HG03457 (cell line): Measurements from ENCODE around the gene PFKL.

ENCODE experiments used
- ATAC-seq: cut with Tn5 transposase; IDR thresholded peaks from one replicate; pipeline ENCODE4 v1.9.1; 2021; ENCODE audit warnings: moderate number of reproducible peaks; ENCODE audit not compliant: unreplicated experiment

PFKL gene

GRCh38 chr21:44299458-44300261 is at the start of gene PFKL:
Gene PFKL (plus strand): TSS chr21:44300053. CDS start chr21:44300106, 53 bp downstream.
- peak; percentile 41 for ATAC-seq

GRCh38 chr21:44253832-44254710 is 45.8 kb upstream of the PFKL start:
- no peak for ATAC-seq

GRCh38 chr21:44255511-44255981 is 44.3 kb upstream of the PFKL start:
- ATAC-seq: no peak

GRCh38 chr21:44258056-44258725 is 41.7 kb upstream of the PFKL start:
- no peak for ATAC-seq

DNA sequence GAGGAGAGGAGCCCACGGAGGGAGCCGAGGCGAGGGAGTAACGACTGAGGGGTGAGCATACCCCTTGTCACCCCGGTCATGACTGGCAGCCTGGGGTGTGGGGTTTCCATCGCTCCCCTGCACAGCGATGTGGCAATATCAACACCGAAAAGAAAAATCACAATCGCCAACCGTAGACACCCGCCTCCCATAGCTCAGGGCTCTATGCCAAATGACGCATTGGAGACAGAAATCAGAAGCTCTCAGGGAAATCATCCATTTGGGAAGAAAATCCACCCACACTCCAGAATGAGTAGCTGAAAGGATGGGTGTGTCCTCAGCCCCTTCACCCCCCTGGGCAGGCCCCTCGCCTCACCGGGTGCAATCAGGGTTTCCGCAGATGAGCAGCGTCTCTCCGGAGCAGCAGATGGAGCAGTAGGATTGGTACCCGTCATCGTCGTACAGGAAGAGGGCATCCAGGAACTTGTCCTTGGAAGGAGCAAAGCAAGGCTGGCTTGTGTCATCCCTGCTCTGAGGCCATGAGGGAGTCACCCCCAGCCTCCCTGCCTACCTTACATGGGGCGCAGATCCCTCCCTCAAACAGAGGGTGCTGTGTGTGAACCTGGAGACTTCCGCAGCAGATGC is 40.7 kb upstream of the PFKL start:
- no peak for ATAC-seq

DNA sequence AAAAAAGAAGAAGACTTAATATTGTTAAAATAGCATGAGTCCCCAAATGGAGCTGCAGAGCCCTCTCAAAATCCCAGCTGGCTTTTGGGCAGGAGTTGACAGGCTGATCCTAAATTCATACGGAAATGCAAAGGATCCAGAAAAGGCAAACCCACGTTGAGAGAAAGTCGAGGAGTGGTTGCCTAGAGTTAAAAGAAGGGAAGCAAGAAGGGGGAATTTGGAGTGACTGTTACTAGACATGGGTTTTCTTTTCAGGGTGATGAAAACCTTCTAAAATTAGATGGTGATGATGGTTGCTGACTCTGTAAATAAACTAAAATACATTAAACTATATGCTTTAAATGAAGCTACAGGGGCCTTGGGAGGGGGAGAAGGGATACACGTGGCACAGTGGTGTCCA is 39.8 kb upstream of the PFKL start:
- no peak for ATAC-seq

DNA sequence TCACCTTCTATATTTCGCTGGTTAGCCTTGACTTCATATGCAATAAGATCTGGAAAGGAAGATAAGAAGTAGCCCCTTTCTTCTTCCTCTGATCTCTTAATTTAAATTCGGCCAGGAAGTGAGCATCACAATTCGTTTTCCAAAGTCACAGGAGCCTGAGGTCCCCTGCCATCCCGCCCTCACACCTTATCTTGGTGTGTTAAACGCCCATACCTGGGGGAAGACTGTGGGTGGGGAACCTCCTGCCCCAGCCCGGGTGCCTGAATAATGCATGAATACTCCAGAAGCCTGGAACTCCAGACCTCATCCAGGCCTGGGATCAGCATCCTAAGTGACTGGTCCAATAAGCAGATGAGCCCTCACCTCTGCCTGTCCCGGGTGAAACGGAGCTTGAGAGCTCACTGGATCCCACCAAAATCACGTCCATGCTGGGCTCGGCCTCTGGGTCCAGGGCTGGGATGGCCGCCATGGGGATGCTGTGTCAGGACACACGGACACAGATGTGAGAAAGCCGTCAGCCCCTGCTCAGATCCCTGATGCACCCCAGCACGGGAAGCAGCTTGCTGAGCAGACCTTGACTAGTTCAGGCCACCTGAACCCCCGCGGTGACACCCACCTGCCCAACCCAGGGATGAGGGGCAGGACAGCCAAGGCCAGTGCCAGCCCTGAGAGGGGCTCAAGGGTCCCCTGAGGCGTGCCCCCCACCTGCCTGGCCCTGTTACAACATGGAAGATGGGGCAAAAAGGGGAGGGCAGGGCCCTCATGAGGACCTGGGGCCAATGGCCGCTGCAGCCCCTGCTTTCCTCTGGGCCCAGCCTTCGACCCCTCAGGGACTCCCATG is 38.8 kb upstream of the PFKL start:
- no peak for ATAC-seq

DNA sequence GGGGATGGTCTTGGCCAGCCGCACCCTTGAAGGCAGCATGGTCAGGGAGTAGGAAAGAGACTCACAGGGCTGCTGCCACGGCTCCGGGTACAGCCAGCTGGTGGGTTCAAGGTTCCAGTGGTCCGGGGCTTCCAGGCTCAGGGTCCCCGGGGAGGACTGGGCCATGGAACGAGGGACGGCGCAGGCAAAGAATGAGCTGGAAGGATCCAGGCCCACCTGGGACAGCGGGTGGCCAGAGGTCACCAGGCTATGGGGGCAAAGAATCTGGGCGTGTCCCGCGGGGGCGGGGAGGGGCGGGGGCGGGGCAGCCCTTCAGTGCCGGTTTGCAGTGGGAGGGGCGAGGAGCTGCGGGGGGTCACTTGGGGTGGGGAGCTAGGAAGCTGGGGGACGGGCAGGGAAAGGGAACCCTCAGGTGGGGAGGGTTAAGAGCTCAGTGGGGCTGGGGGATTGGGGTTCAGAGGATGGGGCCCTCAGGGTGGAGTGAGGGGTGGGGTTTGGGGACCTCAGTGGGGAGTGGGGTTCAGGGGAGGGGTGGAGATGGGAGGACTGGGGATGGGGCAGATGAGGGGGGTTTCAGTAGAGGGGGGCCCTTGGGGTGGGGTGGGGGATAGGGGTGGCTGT is 38.1 kb upstream of the PFKL start, which contains the start of gene DNMT3L:
DNMT3L (minus strand) TSS at position 223 of the 621 bp plus-strand sequence. CDS start 638 bp downstream, outside the sequence.
- no peak for ATAC-seq

- no peak for ATAC-seq
Observed at GRCh38 chr21:44262338-44263056, 37.4 kb upstream of the PFKL start.

DNA sequence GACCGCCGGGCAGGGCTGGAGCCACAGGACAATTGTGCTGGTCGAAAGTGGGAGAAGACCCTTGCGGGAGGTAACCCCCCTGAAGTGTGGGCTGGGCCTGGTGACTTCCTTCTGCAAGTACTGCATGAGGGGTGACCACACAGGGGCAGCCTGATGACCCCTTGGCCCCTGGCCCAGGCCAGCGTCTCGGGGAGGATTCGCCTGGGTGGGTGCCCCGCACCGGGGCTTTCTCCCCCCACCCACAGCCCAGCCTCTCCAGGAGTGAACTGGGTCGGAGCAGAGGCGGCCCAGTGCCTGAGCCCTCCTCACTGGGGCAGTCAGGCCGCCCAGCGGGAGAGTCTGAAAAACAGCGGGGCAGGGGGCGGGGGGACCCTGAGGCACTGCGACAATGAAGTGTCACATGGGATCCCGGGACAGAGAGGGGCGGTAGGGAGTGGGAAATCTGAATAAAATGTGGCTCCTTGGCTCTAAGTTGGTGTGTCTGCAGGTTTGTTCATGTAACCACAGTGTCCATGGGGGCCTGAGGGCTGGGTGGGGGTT is 36.6 kb upstream of the PFKL start:
- ATAC-seq: no peak

DNA sequence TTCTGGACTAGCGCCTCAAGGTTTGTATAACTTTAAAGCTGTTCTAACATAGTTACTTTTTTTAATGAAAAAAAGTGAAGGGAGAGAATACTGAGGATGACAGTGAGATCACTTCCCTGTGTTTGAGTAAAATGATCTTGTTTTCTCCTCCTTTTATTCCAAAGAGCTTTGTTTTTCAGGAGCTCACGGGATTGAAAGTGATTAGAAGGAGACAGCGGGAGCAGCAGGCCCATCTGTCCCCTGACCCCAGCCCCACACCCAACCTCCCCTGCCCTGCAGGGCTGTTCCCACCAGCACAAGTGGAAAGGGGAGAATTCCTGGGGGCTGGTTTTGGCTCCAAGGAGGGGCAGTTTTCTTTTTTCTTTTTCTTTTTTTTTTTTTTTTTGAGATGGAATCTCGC is 36.1 kb upstream of the PFKL start:
- no peak for ATAC-seq

DNA sequence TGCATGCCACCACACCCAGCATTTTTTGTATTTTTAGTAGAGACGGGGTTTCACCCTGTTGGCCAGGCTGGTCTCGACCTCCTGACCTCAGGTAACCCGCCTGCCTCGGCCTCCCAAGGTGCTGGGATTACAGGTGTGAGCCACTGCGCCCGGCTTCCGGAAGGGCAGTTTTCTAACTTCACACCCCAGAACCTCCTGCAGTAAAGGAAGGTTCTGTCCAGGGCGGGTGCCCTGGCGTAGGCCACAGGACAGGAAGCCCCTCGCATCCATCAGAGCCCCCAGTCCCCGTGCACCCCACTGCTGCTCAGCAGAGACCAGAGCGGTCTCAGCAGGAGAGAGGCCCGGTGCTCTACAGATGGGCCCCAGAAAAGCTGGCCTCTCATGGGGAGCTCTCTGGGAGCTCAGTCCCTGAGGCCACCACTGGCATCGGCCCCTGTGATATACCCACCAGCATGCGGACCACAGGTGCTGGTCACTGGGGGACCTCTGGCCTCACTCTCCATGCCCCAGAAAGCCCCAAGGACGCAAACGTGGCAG is 34.1 kb upstream of the PFKL start:
- no peak for ATAC-seq

DNA sequence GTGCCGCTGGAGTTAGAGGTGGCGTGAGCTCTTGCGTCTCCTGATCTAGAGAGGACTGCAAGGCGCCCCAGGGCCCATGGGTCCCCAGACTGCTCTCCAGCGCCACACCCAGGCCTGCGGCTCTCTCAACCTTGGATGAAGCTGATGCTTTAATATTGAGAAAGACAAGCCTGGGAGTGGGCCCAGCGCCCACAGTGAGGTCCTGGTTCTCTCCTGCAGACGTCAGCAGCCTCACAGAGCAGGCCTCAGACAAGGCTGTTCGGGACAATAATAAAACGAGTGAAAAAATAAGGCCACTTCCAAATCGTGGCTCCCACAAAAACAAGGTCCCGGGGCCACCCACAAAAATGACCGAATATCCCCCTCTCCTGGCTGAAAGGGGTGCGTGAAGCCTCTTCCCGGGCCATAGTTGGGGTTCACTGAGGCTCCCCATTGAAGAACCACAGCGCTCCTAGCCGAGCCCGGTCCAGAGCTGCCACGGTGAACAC is 32.2 kb upstream of the PFKL start:
- no peak for ATAC-seq

GRCh38 chr21:44269090-44269489 is 30.8 kb upstream of the PFKL start:
- no peak for ATAC-seq

GRCh38 chr21:44271558-44272283 is 28.1 kb upstream of the PFKL start:
- no peak for ATAC-seq

GRCh38 chr21:44272284-44272858 is 27.5 kb upstream of the PFKL start:
- no peak for ATAC-seq

DNA sequence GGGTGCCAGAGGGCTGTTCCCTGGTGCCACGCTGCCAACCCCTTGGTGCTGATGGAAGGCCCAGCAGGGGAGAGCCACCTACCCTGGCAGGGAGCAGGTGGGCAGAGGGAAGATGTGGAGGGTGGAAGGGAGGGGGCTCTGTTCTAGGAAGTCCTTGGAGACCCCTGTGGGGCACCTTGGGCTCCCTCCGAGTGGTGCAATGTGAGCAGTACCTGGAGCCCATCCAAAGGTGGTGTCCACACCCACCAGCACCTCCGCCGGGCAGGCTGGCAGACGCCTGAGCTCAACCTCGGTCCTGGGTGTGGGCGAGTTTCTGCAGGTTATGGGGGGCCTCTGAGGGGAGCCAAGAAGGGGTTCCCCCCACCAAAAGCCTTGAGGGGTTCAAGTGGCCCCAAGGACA is 26.8 kb upstream of the PFKL start:
- ATAC-seq: no peak
